SK-N-SH treated with all-trans-retinoic acid at 6 μM for 48 hours (cell line): ENCODE data around the gene LRR1.
"Not testable (repeated sequence)": the region's sequence is repeated elsewhere in the genome, so short reads cannot be mapped to it uniquely, and the experiment has no call there.

Source experiments
- ATAC-seq: fragments of 200-7000 bp; cut with Tn5 transposase; 3 replicates; pipeline ENCODE4 v1.9.1; 2020; ENCODE audit warnings: mild to moderate bottlenecking, moderate library complexity
- BACH2 ChIP-seq: fragments of 250-450 bp; sonication (Bioruptor Pico); IDR thresholded peaks from 2 replicates; pipeline ENCODE4 v1.9.0; 2021; ENCODE audit warnings: mild to moderate bottlenecking, borderline replicate concordance
- CSDC2 ChIP-seq: fragments of 250-450 bp; sonication (Bioruptor Pico); IDR thresholded peaks from 2 replicates; pipeline ENCODE4 v1.5.0; 2020; ENCODE audit warnings: mild to moderate bottlenecking, moderate library complexity
- ESRRG ChIP-seq: fragments of 250-450 bp; sonication (Bioruptor Pico); IDR thresholded peaks from 2 replicates; pipeline ENCODE4 v1.6.1; 2021; ENCODE audit warnings: mild to moderate bottlenecking
- GLIS3 ChIP-seq: fragments of 250-450 bp; sonication (Bioruptor Pico); IDR thresholded peaks from 2 replicates; pipeline ENCODE4 v1.5.0; 2020; ENCODE audit warnings: mild to moderate bottlenecking, moderate library complexity
- ISL1 ChIP-seq: fragments of 250-450 bp; sonication (Bioruptor Pico); IDR thresholded peaks from 2 replicates; pipeline ENCODE4 v2.1.2; 2022; ENCODE audit warnings: mild to moderate bottlenecking, moderate library complexity
- PATZ1 ChIP-seq: fragments of 250-450 bp; sonication (Bioruptor Pico); IDR thresholded peaks from 2 replicates; pipeline ENCODE4 v1.8.0; 2020; ENCODE audit warnings: mild to moderate bottlenecking, moderate library complexity, borderline replicate concordance
- SNAI2 ChIP-seq: fragments of 250-450 bp; sonication (Bioruptor Pico); IDR thresholded peaks from 2 replicates; pipeline ENCODE4 v1.5.0; 2020; ENCODE audit warnings: mild to moderate bottlenecking, moderate library complexity
- TOX ChIP-seq: fragments of 250-450 bp; sonication (Bioruptor Pico); IDR thresholded peaks from 2 replicates; pipeline ENCODE4 v1.8.0; 2021; ENCODE audit warnings: mild to moderate bottlenecking, moderate library complexity, borderline replicate concordance
- TSHZ2 ChIP-seq: fragments of 250-450 bp; sonication (Bioruptor Pico); IDR thresholded peaks from 2 replicates; pipeline ENCODE4 v1.5.0; 2020; ENCODE audit warnings: mild to moderate bottlenecking, moderate library complexity
- ZC3H10 ChIP-seq: fragments of 250-450 bp; sonication (Bioruptor Pico); IDR thresholded peaks from 2 replicates; pipeline ENCODE4 v1.5.1; 2021; ENCODE audit warnings: mild to moderate bottlenecking, moderate library complexity
- ZFP3 ChIP-seq: fragments of 250-450 bp; sonication (Bioruptor Pico); IDR thresholded peaks from 2 replicates; pipeline ENCODE4 v1.5.0; 2020; ENCODE audit warnings: mild to moderate bottlenecking, moderate library complexity
- ZNF8 ChIP-seq: fragments of 450-650 bp; formaldehyde crosslinking; IDR thresholded peaks from 2 replicates; pipeline ENCODE4 v1.5.0; 2020; ENCODE audit warnings: mild to moderate bottlenecking, moderate library complexity

Gene LRR1

GRCh38 chr14:49654511-49654910 is 55.8 kb downstream of the LRR1 start (continued):
- no peak for TF ChIP-seq PATZ1 (CRISPR knock-in tag)
- TF ChIP-seq, all 23 proteins: peak for 0

GRCh38 chr14:49657500-49657899 is 58.8 kb downstream of the LRR1 start:
- ATAC-seq = not testable (repeated sequence)

- ATAC-seq = no peak
- TF ChIP-seq BACH2 (no peak), TOX (CRISPR knock-in tag) (no peak), TSHZ2 (no peak), CSDC2 (no peak), GLIS3 (CRISPR knock-in tag) (no peak), ZC3H10 (CRISPR knock-in tag) (no peak), PATZ1 (CRISPR knock-in tag) (no peak), ZNF8 (CRISPR knock-in tag) (no peak), ZFP3 (CRISPR knock-in tag) (no peak), SNAI2 (CRISPR knock-in tag) (no peak), ESRRG (CRISPR knock-in tag) (no peak), ISL1 (CRISPR knock-in tag) (no peak)
Measured at GRCh38 chr14:49659526-49660455, 61.1 kb downstream of the LRR1 start.
